Neural cell (in vitro differentiated cells): ENCODE results near the gene TBC1D14. TPM values are rescaled to one million over a fixed set of nuclear protein-coding genes. Genes with fewer than 3 reads are reported as not detected.

Experiments
- H2AFZ ChIP-seq: fragments of 200-600, 300-800 bp; sonication (generic), shearing (Covaris generic); 2 replicates; pipeline ENCODE4 v1.6.0; 2014; ENCODE audit warnings: low read depth, mild to moderate bottlenecking, antibody characterized with exemption, low read length, moderate library complexity
- H3F3A ChIP-seq: fragments of 200-600 bp; shearing (Covaris generic); 2 replicates; pipeline ENCODE4 v1.6.1; 2016; ENCODE audit warnings: mild to moderate bottlenecking, moderate library complexity, mixed read lengths, antibody characterized with exemption, low read length; ENCODE audit not compliant: insufficient read depth, poor library complexity, severe bottlenecking
- H3K27ac ChIP-seq: fragments of 200-600, 300-800 bp; sonication (generic), shearing (Covaris generic); 2 replicates; pipeline ENCODE4 v1.5.1; 2014; ENCODE audit warnings: mild to moderate bottlenecking, low read length, moderate library complexity
- H3K27me3 ChIP-seq: fragments of 300-800, 200-600 bp; sonication (generic), shearing (Covaris generic); 2 replicates; pipeline ENCODE4 v1.6.0; 2014; ENCODE audit warnings: mild to moderate bottlenecking, low read depth, low read length, moderate library complexity; ENCODE audit not compliant: insufficient read depth
- H3K36me3 ChIP-seq: fragments of 300-800, 200-600 bp; sonication (generic), shearing (Covaris generic); 2 replicates; pipeline ENCODE4 v1.5.1; 2014; ENCODE audit warnings: mild to moderate bottlenecking, antibody characterized with exemption, low read length, moderate library complexity; ENCODE audit not compliant: insufficient read depth
- H3K4me2 ChIP-seq: fragments of 300-800, 200-600 bp; sonication (generic), shearing (Covaris generic); 2 replicates; pipeline ENCODE4 v1.6.0; 2014; ENCODE audit warnings: mild to moderate bottlenecking, low read length
- H3K4me3 ChIP-seq: fragments of 300-800, 200-600 bp; sonication (generic), shearing (Covaris generic); 2 replicates; pipeline ENCODE4 v1.5.1; 2014; ENCODE audit warnings: mild to moderate bottlenecking, low read length, moderate library complexity
- H3K79me2 ChIP-seq: fragments of 200-600 bp; shearing (Covaris generic); replicated peaks from 2 replicates; pipeline ENCODE4 v1.6.0; 2014; ENCODE audit warnings: mild to moderate bottlenecking, low read length, moderate library complexity; ENCODE audit not compliant: insufficient read depth
- H3K9ac ChIP-seq: fragments of 300-800, 200-600 bp; sonication (generic), shearing (Covaris generic); 2 replicates; pipeline ENCODE4 v1.6.1; 2016; ENCODE audit warnings: mild to moderate bottlenecking, low read length, mixed read lengths
- H3K9me2 ChIP-seq: fragments of 200-600 bp; shearing (Covaris generic); 2 replicates; pipeline ENCODE4 v1.6.1; 2016; ENCODE audit warnings: mild to moderate bottlenecking, low read length, mixed read lengths; ENCODE audit not compliant: insufficient read depth
- H3K9me3 ChIP-seq: fragments of 200-600, 300-800 bp; sonication (generic), shearing (Covaris generic); 2 replicates; pipeline ENCODE4 v1.6.1; 2016; ENCODE audit warnings: mild to moderate bottlenecking, mixed run types, low read length, moderate library complexity, mixed read lengths
- H4K20me1 ChIP-seq: fragments of 200-600 bp; shearing (Covaris generic); 2 replicates; pipeline ENCODE4 v1.6.1; 2016; ENCODE audit warnings: mild to moderate bottlenecking, mixed run types; ENCODE audit not compliant: insufficient read depth
- CTCF ChIP-seq: fragments of 450-650 bp; IDR thresholded peaks from 2 replicates; pipeline ENCODE4 v1.5.1; 2014; ENCODE audit warnings: antibody characterized with exemption, mild to moderate bottlenecking, moderate library complexity; ENCODE audit not compliant: poor library complexity, severe bottlenecking
- EP300 ChIP-seq: fragments of 450-650 bp; conservative IDR thresholded peaks from 2 replicates; pipeline ENCODE4 v1.6.1; 2014; ENCODE audit warnings: antibody characterized with exemption, mild to moderate bottlenecking, moderate library complexity; ENCODE audit not compliant: poor library complexity, severe bottlenecking
- EZH2 ChIP-seq: fragments of 200-600, 300-800 bp; shearing (Covaris generic), sonication (generic); IDR thresholded peaks from 2 replicates; pipeline ENCODE4 v1.6.1; 2014; ENCODE audit warnings: antibody characterized with exemption, low read length, borderline replicate concordance, mild to moderate bottlenecking; ENCODE audit not compliant: insufficient read depth, poor library complexity, severe bottlenecking
- MXI1 ChIP-seq: fragments of 450-650 bp; conservative IDR thresholded peaks from 2 replicates; pipeline ENCODE4 v1.6.1; 2014; ENCODE audit warnings: antibody characterized with exemption, mild to moderate bottlenecking; ENCODE audit not compliant: poor library complexity, severe bottlenecking
- POLR2AphosphoS5 ChIP-seq: IDR thresholded peaks from 2 replicates; pipeline ENCODE4 v1.6.1; 2012
- RAD21 ChIP-seq: fragments of 450-650 bp; conservative IDR thresholded peaks from 2 replicates; pipeline ENCODE4 v1.6.1; 2014; ENCODE audit warnings: antibody characterized with exemption, mild to moderate bottlenecking, moderate library complexity
- REST ChIP-seq: IDR thresholded peaks from 2 replicates; pipeline ENCODE4 v1.6.1; 2012; ENCODE audit warnings: borderline replicate concordance
- SMC3 ChIP-seq: fragments of 450-650 bp; conservative IDR thresholded peaks from 2 replicates; pipeline ENCODE4 v1.6.1; 2014; ENCODE audit warnings: antibody characterized with exemption, mild to moderate bottlenecking, moderate library complexity; ENCODE audit not compliant: poor library complexity
- TAF1 ChIP-seq: IDR thresholded peaks from 2 replicates; pipeline ENCODE4 v1.6.1; 2012; ENCODE audit warnings: low read depth
- polyA plus RNA-seq: library from polyadenylated mRNA; depleted of rRNA; stranded (reverse); fragments of >200 nt; gene quantifications from 2 replicates; pipeline ENCODE4 v1.2.3, GENCODE V29; 2014

Gene TBC1D14
- polyA plus RNA-seq, 1 donor from 2014 or later, result 125 TPM

DNA sequence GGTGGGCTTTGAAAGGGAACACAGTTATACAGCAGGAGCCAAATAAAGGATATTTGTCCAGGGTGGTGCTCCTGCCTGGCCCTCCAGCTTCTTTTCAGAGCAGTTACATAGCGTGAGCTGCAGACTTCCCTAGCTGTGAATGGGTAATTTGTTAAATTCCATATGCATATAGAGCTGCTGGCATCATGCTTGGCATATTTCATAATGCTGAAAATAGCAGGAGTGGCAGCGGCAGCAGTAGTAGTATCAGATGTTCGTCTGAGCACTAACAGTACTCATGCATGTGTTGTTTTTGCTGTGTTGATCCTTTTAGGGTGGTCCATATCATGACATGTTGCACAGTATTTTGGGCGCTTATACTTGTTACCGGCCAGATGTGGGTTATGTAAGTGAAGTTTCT, 99.9 kb downstream of the TBC1D14 start:
- H3K36me3 ChIP-seq, result no peaks in the 10 kb centered on the region
- H3K27me3 ChIP-seq, result no peaks in the 10 kb centered on the region
- H3K4me3 ChIP-seq, result no peak overlapping the region
- H3K4me2 ChIP-seq, result no peak overlapping the region
- H3K27ac ChIP-seq, result no peak overlapping the region
- H2AFZ ChIP-seq, result no peak overlapping the region
- no peaks in the 10 kb centered on the region for H3K9me2 ChIP-seq
- H3K9ac ChIP-seq, result no peak overlapping the region
- TF ChIP-seq SMC3, result no peak
- no peak for TF ChIP-seq POLR2AphosphoS5
- no peak for TF ChIP-seq MXI1
- TF ChIP-seq EZH2, result no peak
- no peak for TF ChIP-seq RAD21
- TF ChIP-seq REST, result no peak
- TF ChIP-seq EP300, result no peak
- TF ChIP-seq CTCF, result no peak
- TF ChIP-seq TAF1, result no peak
- no peaks in the 10 kb centered on the region for H3K9me3 ChIP-seq
- no peaks in the 10 kb centered on the region for H3K79me2 ChIP-seq
- no peaks in the 10 kb centered on the region for H3F3A ChIP-seq
- H4K20me1 ChIP-seq, result no peaks in the 10 kb centered on the region

GRCh38 chr4:7013175-7013574, 103.5 kb downstream of the TBC1D14 start:
- Histone ChIP-seq H3K9me2 (no peaks in the 10 kb centered on the region), H3K79me2 (no peaks in the 10 kb centered on the region), H4K20me1 (no peaks in the 10 kb centered on the region), H3K9me3 (no peaks in the 10 kb centered on the region), H3K4me2 (no peak overlapping the region), H3K27me3 (no peaks in the 10 kb centered on the region), H3K9ac (no peak overlapping the region), H3K4me3 (no peak overlapping the region), H3F3A (no peaks in the 10 kb centered on the region), H3K27ac (no peak overlapping the region), H3K36me3 (no peaks in the 10 kb centered on the region), H2AFZ (no peak overlapping the region)
- TF ChIP-seq TAF1, result no peak
- no peak for TF ChIP-seq EP300
- TF ChIP-seq REST, result no peak
- no peak for TF ChIP-seq CTCF
- no peak for TF ChIP-seq SMC3
- TF ChIP-seq EZH2, result no peak
- no peak for TF ChIP-seq POLR2AphosphoS5
- TF ChIP-seq RAD21, result no peak
- TF ChIP-seq MXI1, result no peak
